Activated T-cell treated with anti-CD3 and anti-CD28 coated beads for 48 hours (primary cell): ENCODE data around the gene PODNL1.

Source experiments
- DNase-seq: peaks from one replicate; pipeline ENCODE4 v3.0.0-alpha.2; 2020; ENCODE audit warnings: low read depth

The PODNL1 gene

GRCh38 chr19:13890136-13890535 lies 48.1 kb downstream of the PODNL1 start:
- DNase-seq, result no peak

- no peak for DNase-seq
These were observed 49.9 kb downstream of the PODNL1 start for GRCh38 chr19:13888281-13888680.

- DNase-seq, result no peak
These were observed 50.7 kb downstream of the PODNL1 start for GRCh38 chr19:13887517-13887916.

GRCh38 chr19:13887018-13887436 lies 51.2 kb downstream of the PODNL1 start:
- no peak for DNase-seq

- DNase-seq, result no peak
These were observed 52.3 kb downstream of the PODNL1 start for GRCh38 chr19:13885826-13886365.

- DNase-seq, result no peak
These were observed 53.3 kb downstream of the PODNL1 start for GRCh38 chr19:13884726-13885591.

- no peak for DNase-seq
These were observed 54.6 kb downstream of the PODNL1 start for GRCh38 chr19:13883516-13884064.

- no peak for DNase-seq
These were observed 55.4 kb downstream of the PODNL1 start for GRCh38 chr19:13882836-13883235.

GRCh38 chr19:13882419-13882795 lies 55.8 kb downstream of the PODNL1 start:
- DNase-seq, result no peak

- DNase-seq, result no peak
These were observed 56.4 kb downstream of the PODNL1 start for GRCh38 chr19:13881692-13882418.

GRCh38 chr19:13881251-13881691 lies 56.9 kb downstream of the PODNL1 start:
- DNase-seq, result no peak
